ENCODE measurements around the gene PAM.

PAM gene

DNA sequence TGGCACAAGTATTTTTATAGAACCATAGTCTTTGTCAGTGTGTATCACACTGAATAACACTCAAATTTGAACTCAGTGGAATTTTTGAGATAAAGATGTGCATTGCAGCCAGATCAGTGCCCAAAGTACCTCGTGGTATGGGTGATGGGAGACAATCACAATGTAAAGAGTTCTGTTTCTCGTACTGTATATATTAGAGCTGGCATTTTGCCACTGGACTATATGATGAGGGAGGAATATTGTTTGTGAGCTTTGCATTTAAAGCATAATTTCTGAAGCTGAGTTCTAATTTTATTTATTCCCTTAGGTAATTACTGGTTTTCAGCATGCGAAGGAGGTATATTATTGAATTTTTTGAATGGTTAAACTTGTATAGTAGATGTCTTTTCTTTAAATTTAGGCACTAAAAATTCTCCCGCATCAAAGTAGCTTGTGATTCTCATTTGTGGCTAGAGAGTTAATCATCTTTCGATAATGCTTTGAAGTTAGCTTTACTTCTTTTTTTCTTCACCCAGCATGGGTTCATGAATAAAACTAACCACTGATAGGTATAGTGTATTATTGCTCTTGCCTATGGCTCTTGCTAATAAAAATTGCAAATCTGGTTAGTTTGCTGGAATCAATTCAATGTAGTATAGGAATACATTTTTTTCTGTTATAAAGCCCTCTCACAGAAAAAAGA is 43.1 kb downstream of the PAM start:
- Histone ChIP-seq H3K36me3 (no peaks in the 10 kb centered on the region), H3K27ac (no peak overlapping the region), H3K4me3 (ENCODE audit: low read depth, low read length) (no peak overlapping the region), H3K9me3 (ENCODE audit: severe bottlenecking) (no peaks in the 10 kb centered on the region), H3K27me3 (ENCODE audit: insufficient read depth, low read depth, severe bottlenecking) (no peaks in the 10 kb centered on the region)
- TF ChIP-seq CTCF (IDR thresholded peaks at IDR 0.05; ENCODE audit: low read depth, low read length) = no peak
- no peak for DNase-seq

DNA sequence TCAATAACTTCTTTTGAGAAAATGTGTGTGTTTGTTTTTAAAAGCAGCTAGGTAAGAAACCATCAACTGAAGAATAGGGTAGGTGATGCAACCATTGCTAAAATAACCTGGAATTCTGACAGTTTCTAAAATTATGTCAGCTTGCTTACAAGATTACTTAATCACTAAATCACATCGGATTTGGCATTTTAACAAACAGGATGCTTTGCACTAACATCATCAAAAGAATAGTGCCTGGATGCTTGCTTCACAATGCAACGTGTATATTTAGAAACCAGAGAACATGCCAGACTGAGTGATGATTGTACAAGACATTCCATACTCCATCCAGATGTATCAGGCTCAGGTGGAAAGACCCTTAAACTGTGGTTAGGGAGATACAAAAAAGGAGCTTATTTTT is 43.9 kb downstream of the PAM start:
- no peak for TF ChIP-seq CTCF (IDR thresholded peaks at IDR 0.05; ENCODE audit: low read depth, low read length)
- Histone ChIP-seq H3K27me3 (ENCODE audit: insufficient read depth, low read depth, severe bottlenecking) (no peaks in the 10 kb centered on the region), H3K4me3 (ENCODE audit: low read depth, low read length) (no peak overlapping the region), H3K36me3 (no peaks in the 10 kb centered on the region), H3K27ac (no peak overlapping the region), H3K9me3 (ENCODE audit: severe bottlenecking) (no peaks in the 10 kb centered on the region)
- no peak for DNase-seq

GRCh38 chr5:102800427-102800826 is 45.3 kb downstream of the PAM start:
- H3K27ac ChIP-seq = no peak overlapping the region
- H3K36me3 ChIP-seq = no peaks in the 10 kb centered on the region
- H3K27me3 ChIP-seq (ENCODE audit: insufficient read depth, low read depth, severe bottlenecking) = peaks cover 1% of the 10 kb centered on the region
- no peak overlapping the region for H3K4me3 ChIP-seq (ENCODE audit: low read depth, low read length)
- no peak for DNase-seq
- H3K9me3 ChIP-seq (ENCODE audit: severe bottlenecking) = no peaks in the 10 kb centered on the region
- no peak for TF ChIP-seq CTCF (IDR thresholded peaks at IDR 0.05; ENCODE audit: low read depth, low read length)

DNA sequence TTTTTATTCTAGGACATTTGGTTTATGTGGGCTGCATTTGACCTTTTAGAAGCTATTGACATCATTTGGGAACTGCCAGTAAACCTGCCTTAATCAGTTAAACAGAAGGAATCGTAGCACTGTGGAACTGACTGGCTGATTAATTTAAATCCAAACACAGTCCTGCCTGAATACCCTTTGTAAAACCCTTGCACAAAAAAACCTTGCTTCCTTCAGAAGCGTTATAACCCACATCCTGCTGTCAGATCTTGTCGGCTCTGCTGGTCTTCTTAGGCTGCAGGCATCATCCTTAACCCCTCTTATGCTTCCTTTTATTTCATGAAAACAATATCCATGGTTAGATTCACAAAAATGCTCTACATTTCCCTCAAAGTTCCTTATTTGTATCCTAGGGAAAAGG is 46.3 kb downstream of the PAM start:
- Histone ChIP-seq H3K27ac (no peak overlapping the region), H3K4me3 (ENCODE audit: low read depth, low read length) (no peak overlapping the region)
- DNase-seq = no peak

GRCh38 chr5:102802708-102803458 is 47.8 kb downstream of the PAM start:
- no peaks in the 10 kb centered on the region for H3K36me3 ChIP-seq
- H3K27ac ChIP-seq = no peak overlapping the region
- no peak for TF ChIP-seq CTCF (IDR thresholded peaks at IDR 0.05; ENCODE audit: low read depth, low read length)
- H3K4me3 ChIP-seq (ENCODE audit: low read depth, low read length) = no peak overlapping the region
- no peaks in the 10 kb centered on the region for H3K9me3 ChIP-seq (ENCODE audit: severe bottlenecking)
- peaks cover 2% of the 10 kb centered on the region for H3K27me3 ChIP-seq (ENCODE audit: insufficient read depth, low read depth, severe bottlenecking)
- no peak for DNase-seq

More for the DNA sequence above, 46.3 kb downstream of the PAM start:
- TF ChIP-seq CTCF (IDR thresholded peaks at IDR 0.05; ENCODE audit: low read depth, low read length) = no peak
- Histone ChIP-seq H3K9me3 (ENCODE audit: severe bottlenecking) (no peaks in the 10 kb centered on the region), H3K27me3 (ENCODE audit: insufficient read depth, low read depth, severe bottlenecking) (peaks cover 2% of the 10 kb centered on the region), H3K36me3 (no peaks in the 10 kb centered on the region)

All from WERI-Rb-1 (cell line).